Fibroblast of mammary gland (primary cell): Measurements from ENCODE around the gene EPHA4.

Source experiments
- DNase-seq: peaks from one replicate; pipeline ENCODE4 v3.0.0-alpha.2; 2010; ENCODE audit warnings: low read depth
- H3K4me3 ChIP-seq: 2 replicates; pipeline ENCODE4 v1.5.1; 2011; ENCODE audit warnings: low read depth, mild to moderate bottlenecking, low read length, moderate library complexity; ENCODE audit not compliant: control insufficient read depth
- CTCF ChIP-seq: conservative IDR thresholded peaks from 2 replicates; pipeline ENCODE4 v1.5.1; 2011; ENCODE audit warnings: low read depth, low read length, inconsistent platforms; ENCODE audit not compliant: control insufficient read depth, insufficient read depth

EPHA4 gene

GRCh38 chr2:221533299-221533698 is 38.8 kb downstream of the EPHA4 start:
- peak; percentile 47 for DNase-seq
- no peak overlapping the region for H3K4me3 ChIP-seq
- no peak for TF ChIP-seq CTCF

GRCh38 chr2:221532641-221533040 is 39.5 kb downstream of the EPHA4 start:
- DNase-seq = no peak
- no peak for TF ChIP-seq CTCF
- H3K4me3 ChIP-seq = no peak overlapping the region

- no peak overlapping the region for H3K4me3 ChIP-seq
- DNase-seq = no peak
- TF ChIP-seq CTCF = no peak
These were observed 41.5 kb downstream of the EPHA4 start for GRCh38 chr2:221530653-221531037.

GRCh38 chr2:221529943-221530652 is 42.0 kb downstream of the EPHA4 start:
- peak; percentile 90 for DNase-seq
- H3K4me3 ChIP-seq = no peak overlapping the region
- no peak for TF ChIP-seq CTCF

- no peak for TF ChIP-seq CTCF
- no peak for DNase-seq
- H3K4me3 ChIP-seq = no peak overlapping the region
These were observed 42.7 kb downstream of the EPHA4 start for GRCh38 chr2:221529177-221529942.

GRCh38 chr2:221527776-221528309 is 44.3 kb downstream of the EPHA4 start:
- DNase-seq = no peak
- no peak for TF ChIP-seq CTCF

More at GRCh38 chr2:221527776-221528309, 44.3 kb downstream of the EPHA4 start:
- no peak overlapping the region for H3K4me3 ChIP-seq
